IPS-20b (cell line): ENCODE measurements around the gene SPTBN1.
"Not testable (repeated sequence)": the region's sequence is repeated elsewhere in the genome, so short reads cannot be mapped to it uniquely, and the experiment has no call there.

Experiments used
- H3K27ac ChIP-seq: one replicate; pipeline ENCODE4 v1.5.1; 2013; ENCODE audit warnings: low read length
- H3K27me3 ChIP-seq: 2 replicates; pipeline ENCODE4 v1.6.1; 2013; ENCODE audit warnings: mild to moderate bottlenecking, low read length, inconsistent platforms; ENCODE audit not compliant: insufficient read depth
- H3K36me3 ChIP-seq: 2 replicates; pipeline ENCODE4 v1.6.1; 2013; ENCODE audit warnings: low read depth, mild to moderate bottlenecking, inconsistent platforms, low read length, moderate library complexity; ENCODE audit not compliant: insufficient read depth
- H3K4me1 ChIP-seq: 2 replicates; pipeline ENCODE4 v1.6.1; 2013; ENCODE audit warnings: mild to moderate bottlenecking, control low read depth, inconsistent platforms, low read length, moderate library complexity; ENCODE audit not compliant: insufficient read depth
- H3K4me3 ChIP-seq: 2 replicates; pipeline ENCODE4 v1.5.1; 2013; ENCODE audit warnings: mild to moderate bottlenecking, low read length, inconsistent platforms
- H3K9ac ChIP-seq: 2 replicates; pipeline ENCODE4 v1.6.1; 2013; ENCODE audit warnings: low read depth, mild to moderate bottlenecking, inconsistent platforms, low read length, moderate library complexity
- H3K9me3 ChIP-seq: 2 replicates; pipeline ENCODE4 v1.6.1; 2013; ENCODE audit warnings: mild to moderate bottlenecking, low read depth, low read length, inconsistent platforms; ENCODE audit not compliant: insufficient read depth

SPTBN1 gene

DNA sequence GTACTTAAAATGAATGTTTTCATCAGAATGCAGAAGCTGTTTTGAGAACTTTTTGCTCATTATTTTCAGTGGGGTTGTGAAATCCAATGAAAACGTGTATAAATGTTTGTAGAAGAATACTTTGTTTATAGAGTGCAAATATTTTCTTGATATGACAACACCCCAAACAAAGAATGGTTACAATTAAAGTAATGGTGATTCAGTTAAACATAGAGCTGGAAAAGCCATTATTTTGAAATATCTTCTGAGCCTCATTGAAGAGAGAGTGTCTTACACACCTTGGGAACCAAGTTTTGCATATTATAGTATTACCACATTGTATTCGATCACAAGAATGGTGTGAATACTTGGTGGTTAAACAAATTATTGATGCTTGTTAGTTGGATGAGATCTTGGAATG lies 48.7 kb downstream of the SPTBN1 start:
- Histone ChIP-seq H3K4me3 (no peak overlapping the region), H3K9ac (no peak overlapping the region), H3K4me1 (no peaks in the 10 kb centered on the region; the same call in 1 of the 2 replicates), H3K36me3 (no peaks in the 10 kb centered on the region), H3K27me3 (no peaks in the 10 kb centered on the region), H3K27ac (no peak overlapping the region), H3K9me3 (no peaks in the 10 kb centered on the region)

DNA sequence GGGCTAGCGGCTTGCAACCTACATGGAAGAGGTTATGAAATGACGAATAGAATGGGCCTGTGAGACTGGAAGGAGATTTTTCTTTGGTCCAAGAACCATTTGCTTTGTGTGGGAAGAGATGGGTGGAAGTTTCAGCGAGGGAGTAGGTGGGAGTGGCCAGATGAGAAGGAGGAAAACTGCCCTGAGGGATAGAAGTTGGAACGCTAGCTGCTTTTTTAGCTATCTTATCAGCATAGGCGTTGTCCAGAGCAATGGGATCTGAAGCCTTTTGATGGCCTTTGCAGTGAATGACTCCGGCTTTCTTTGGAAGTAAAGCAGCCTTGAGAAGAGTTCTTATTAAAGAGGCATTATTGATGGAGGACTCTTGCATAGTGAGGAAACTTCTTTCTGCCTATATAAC lies 52.4 kb downstream of the SPTBN1 start:
- Histone ChIP-seq H3K4me3 (no peak overlapping the region), H3K4me1 (peaks cover 3% of the 10 kb centered on the region; the same call in 1 of the 2 replicates), H3K9me3 (no peaks in the 10 kb centered on the region), H3K27me3 (no peaks in the 10 kb centered on the region), H3K36me3 (no peaks in the 10 kb centered on the region), H3K27ac (no peak overlapping the region), H3K9ac (no peak overlapping the region)

DNA sequence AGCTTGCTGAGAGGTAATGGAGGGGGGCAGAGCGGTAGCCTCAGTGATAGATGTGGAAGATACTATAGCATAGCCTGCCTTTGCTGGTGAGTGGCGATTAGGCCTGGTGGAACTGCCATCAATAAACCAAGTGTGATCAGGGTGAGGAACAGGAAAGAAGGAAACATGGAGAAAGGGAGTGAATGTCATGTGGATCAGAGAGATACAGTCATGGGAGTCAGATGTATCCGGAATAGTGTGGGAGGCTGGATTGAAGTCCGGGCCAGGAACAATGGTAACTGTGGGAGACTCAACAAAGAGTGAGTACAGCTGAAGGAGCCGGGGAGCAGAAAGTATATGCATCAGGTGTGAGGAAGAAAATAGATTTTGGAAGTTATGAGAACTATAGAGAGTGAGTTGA lies 52.9 kb downstream of the SPTBN1 start:
- H3K4me3 ChIP-seq, H3K27ac ChIP-seq, H3K4me1 ChIP-seq, H3K36me3 ChIP-seq, H3K27me3 ChIP-seq, H3K9ac ChIP-seq, H3K9me3 ChIP-seq: not testable (repeated sequence)

DNA sequence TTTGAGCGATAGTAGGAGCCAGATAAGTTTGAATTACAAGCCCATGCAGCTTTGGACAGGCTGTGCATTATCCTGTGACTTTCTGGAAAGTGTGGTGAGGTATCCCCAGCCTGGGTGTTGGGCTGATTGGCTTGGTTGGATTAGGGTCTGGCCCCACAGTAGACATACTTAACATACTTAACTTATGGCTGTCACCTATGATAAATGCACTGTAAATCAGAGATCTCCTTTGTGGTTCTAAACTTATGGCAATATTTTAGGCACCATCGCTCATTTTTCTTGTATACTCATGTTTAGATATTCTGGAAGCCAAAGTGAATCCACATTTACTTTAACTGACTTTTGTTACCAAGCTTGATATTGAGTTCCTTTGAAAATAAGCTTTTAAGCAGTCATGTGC lies 54.8 kb downstream of the SPTBN1 start:
- Histone ChIP-seq H3K9ac (no peak overlapping the region), H3K4me3 (no peak overlapping the region), H3K4me1 (peaks cover 3% of the 10 kb centered on the region; the same call in 1 of the 2 replicates), H3K27me3 (no peaks in the 10 kb centered on the region), H3K27ac (no peak overlapping the region), H3K36me3 (no peaks in the 10 kb centered on the region), H3K9me3 (no peaks in the 10 kb centered on the region)

DNA sequence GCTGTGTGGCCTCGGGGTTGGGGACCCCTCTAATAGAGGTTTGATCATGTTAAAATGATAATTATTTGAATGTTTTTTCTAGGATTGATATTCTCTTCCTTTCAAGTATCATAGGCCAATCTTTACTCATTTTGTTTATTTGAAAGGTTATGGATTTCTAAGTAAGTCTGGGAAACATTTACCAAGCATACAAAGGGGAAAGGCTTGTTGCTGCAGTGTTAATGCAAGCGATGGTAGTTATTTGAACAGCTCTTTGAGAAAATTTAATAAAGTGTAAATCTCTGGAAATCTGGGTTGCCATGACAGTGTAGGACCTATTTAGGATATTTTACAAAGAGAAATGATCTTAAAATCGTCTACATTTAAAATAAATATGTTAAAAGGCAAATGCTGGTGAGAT lies 56.1 kb downstream of the SPTBN1 start:
- H3K9ac ChIP-seq, result no peak overlapping the region
- no peaks in the 10 kb centered on the region for H3K9me3 ChIP-seq
- H3K36me3 ChIP-seq, result no peaks in the 10 kb centered on the region
- H3K27me3 ChIP-seq, result no peaks in the 10 kb centered on the region
- H3K27ac ChIP-seq, result no peak overlapping the region
- peaks cover 12% of the 10 kb centered on the region; the same call in 1 of the 2 replicates for H3K4me1 ChIP-seq
- H3K4me3 ChIP-seq, result no peak overlapping the region

DNA sequence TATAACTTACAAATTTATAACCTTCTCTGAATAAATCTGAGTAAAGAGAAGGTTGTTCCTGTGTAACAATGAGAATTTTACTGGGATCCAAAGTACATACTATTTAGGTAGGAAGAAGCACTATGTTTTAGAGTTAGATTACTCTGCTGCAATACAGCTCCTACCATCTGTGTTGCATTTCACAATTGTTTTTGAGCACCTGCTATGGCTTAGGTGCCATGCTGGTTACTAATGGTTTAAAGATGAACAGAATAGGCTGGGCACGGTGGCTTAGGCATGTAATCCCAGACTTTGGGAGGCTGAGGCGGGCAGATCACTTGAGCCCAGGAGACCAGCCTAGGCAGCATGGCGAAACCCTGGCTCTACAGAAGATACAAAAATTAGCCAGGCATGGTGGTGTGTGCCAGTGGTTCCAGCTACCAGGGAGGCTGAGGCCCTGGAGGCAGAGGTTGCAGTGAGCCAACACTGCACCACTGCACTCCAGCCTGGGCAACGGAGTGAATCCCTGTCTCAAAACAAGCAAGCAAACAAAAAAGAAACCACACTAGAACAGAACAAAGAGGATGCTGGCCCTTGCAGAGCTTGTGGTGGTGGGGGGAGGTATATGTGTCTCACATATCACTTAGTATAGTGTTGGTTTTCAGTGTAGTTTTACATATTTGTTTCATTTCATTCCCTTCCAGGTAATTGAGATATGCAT lies 56.7 kb downstream of the SPTBN1 start:
- Histone ChIP-seq H3K4me1 (peaks cover 12% of the 10 kb centered on the region; the same call in 1 of the 2 replicates), H3K27me3 (no peaks in the 10 kb centered on the region), H3K36me3 (no peaks in the 10 kb centered on the region), H3K9me3 (no peaks in the 10 kb centered on the region), H3K4me3 (no peak overlapping the region), H3K27ac (no peak overlapping the region), H3K9ac (no peak overlapping the region)

DNA sequence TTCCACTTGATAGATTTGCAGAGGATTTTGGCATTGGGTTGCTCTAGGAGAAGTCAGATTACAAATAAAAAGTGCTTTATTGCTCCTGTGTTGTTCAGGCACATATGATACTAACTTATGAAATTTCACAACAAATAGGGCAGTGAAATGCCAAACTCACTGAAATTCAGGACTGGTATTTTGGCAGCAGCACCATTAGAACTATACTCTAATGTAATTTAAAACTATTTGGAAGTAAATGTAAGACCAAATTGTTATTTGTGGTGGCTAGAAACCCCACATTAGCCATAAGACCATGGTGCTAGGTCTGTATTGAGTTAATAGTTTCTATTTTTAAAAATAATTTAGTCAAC lies 57.2 kb downstream of the SPTBN1 start:
- no peaks in the 10 kb centered on the region for H3K36me3 ChIP-seq

DNA sequence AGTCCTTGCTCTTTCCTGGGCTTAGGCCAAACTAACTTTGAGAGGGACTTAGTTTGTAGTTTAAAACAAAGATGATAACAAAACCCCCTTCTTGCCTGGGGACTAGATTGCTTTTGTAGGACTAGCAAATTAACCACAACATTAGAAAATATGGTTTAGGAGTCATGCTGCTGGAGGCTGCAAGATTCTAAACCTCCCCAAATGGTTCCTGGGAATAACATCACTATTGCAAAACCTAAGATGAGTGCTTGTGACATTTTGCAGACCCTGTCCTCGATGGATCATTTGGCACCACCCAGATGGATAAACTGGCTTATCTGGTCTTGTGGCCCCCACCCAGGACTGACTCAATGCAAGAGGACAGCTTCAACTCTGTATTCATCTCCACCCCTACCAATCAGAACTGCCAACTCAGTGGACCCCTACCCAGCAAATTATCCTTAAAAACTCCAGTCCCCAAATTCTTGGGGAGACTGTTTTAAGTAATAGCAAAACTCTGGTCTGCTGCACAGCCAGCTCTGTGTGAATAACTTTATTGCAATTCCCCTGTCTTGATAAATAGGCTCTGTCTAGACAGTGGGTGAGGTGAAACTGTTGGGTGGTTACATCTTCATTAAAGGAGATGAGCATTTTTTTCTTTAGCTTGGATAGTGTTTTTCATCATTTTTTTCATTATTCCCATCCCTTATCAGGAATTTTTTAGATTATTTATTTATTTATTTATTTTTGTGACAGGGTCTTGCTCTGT lies 58.9 kb downstream of the SPTBN1 start:
- Histone ChIP-seq H3K27me3 (no peaks in the 10 kb centered on the region), H3K4me3 (no peak overlapping the region), H3K27ac (no peak overlapping the region), H3K36me3 (no peaks in the 10 kb centered on the region), H3K9me3 (no peaks in the 10 kb centered on the region), H3K9ac (no peak overlapping the region), H3K4me1 (peaks cover 12% of the 10 kb centered on the region; the same call in 1 of the 2 replicates)

More for the DNA sequence above, 57.2 kb downstream of the SPTBN1 start:
- H3K4me3 ChIP-seq, result no peak overlapping the region
- H3K27me3 ChIP-seq, result no peaks in the 10 kb centered on the region
- H3K27ac ChIP-seq, result no peak overlapping the region
- H3K9me3 ChIP-seq, result no peaks in the 10 kb centered on the region
- H3K4me1 ChIP-seq, result peaks cover 12% of the 10 kb centered on the region; the same call in 1 of the 2 replicates
- H3K9ac ChIP-seq, result no peak overlapping the region

DNA sequence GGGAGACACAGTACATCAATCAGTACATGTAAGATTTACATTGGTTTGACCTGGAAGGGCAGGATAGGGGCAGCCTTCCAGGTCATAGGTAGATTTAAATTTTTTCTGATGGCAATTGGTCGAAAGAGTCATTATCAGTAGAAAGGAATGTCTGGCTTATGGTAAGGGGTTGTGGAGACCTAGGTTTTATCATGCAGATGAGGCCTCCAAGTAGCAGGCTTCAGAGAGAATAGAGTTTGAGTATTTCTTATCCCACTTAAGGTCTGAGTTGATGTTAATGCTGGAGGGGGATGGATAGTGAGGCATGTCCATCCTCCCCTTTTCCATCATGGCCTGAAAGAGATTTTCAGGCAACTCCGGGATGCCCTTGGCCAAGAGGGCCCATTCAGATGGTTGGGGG lies 60.7 kb downstream of the SPTBN1 start:
- no peaks in the 10 kb centered on the region for H3K9me3 ChIP-seq
- H3K27ac ChIP-seq, result no peak overlapping the region
- no peaks in the 10 kb centered on the region for H3K36me3 ChIP-seq
- H3K4me3 ChIP-seq, result no peak overlapping the region
- H3K27me3 ChIP-seq, result no peaks in the 10 kb centered on the region
- H3K4me1 ChIP-seq, result peaks cover 18% of the 10 kb centered on the region
- no peak overlapping the region for H3K9ac ChIP-seq

DNA sequence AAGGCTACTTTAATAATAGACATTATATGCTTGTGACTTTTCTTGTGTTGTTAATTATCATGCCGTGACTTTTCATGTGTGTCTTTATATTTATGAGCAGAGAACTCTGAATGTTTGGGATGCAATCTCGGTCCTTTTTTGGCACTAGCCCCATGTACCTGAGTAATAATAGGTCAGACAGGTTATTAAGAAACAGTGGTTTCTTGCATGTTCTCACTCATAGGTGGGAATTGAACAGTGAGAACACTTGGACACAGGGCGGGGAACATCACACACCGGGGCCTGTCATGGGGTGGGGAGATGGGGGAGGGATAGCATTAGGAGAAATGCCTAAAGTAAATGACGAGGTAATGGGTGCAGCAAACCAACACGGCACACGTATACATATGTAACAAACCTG lies 61.9 kb downstream of the SPTBN1 start:
- peaks cover 18% of the 10 kb centered on the region for H3K4me1 ChIP-seq
- not testable (repeated sequence) for H3K4me3 ChIP-seq, H3K27ac ChIP-seq, H3K9me3 ChIP-seq, H3K36me3 ChIP-seq, H3K27me3 ChIP-seq, H3K9ac ChIP-seq

DNA sequence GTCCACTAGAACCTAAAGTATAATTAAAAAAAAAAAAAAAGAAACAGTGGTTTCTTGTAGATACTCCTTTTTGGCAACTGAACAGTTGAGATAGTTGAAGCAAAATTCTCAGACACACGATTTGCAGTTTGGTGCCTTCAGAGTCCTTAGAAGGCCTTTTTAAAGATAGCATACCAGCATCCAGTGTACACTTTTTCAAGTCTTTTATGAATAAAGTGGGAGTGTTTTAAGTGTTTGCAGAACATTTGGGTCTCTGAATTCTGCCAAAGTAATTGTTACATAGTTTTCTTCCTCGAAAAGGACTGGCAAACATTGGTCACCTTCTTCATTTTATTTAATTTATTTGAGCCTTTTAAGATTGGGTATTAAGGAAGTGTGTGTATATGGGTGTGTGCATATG lies 62.3 kb downstream of the SPTBN1 start:
- Histone ChIP-seq H3K4me3 (no peak overlapping the region), H3K4me1 (peaks cover 16% of the 10 kb centered on the region), H3K27ac (no peak overlapping the region), H3K9ac (no peak overlapping the region), H3K9me3 (no peaks in the 10 kb centered on the region), H3K36me3 (no peaks in the 10 kb centered on the region), H3K27me3 (no peaks in the 10 kb centered on the region)

DNA sequence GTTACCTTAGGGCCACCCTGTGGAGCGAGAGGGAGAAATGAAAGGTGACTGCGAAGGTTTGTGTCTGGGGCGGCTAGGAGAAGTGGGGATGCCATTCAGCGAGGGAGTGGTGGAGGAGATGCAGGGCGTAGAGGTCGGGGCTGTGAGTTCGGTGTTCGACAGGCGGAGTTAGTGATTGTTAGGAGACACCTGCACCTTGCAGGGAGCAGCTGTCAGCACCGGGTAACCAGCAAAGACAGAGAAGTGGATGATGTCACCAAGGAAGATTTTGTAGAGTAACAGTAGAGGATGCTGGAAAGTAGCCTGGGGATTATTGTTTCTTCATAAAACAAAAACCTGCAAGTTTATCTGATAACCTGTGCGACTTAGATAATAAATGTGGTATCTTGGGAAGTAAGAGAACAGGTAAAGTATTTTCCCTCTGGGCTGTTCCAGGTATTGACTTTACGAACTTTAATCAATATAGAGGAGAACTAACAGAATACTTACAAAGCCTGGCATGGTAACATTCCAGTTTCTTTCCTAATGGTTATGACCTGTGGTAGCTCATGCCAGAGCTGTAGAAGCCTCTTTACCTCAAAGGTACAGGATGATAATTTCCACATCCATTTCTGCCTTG lies 63.8 kb downstream of the SPTBN1 start:
- H3K27me3 ChIP-seq, result no peaks in the 10 kb centered on the region
- no peaks in the 10 kb centered on the region for H3K36me3 ChIP-seq
- no peak overlapping the region for H3K9ac ChIP-seq
- H3K4me1 ChIP-seq, result peaks cover 20% of the 10 kb centered on the region
- H3K4me3 ChIP-seq, result no peak overlapping the region
- H3K27ac ChIP-seq, result no peak overlapping the region
- no peaks in the 10 kb centered on the region for H3K9me3 ChIP-seq
